Spleen (tissue), 7 donors: ENCODE measurements around the gene GALR2.
"Not testable (repeated sequence)": the region's sequence is repeated elsewhere in the genome, so short reads cannot be mapped to it uniquely, and the experiment has no call there.

ENCODE experiments used
- POLR2A ChIP-seq, 3 donors: fragments of 450-650 bp; IDR thresholded peaks; one replicate each; pipeline ENCODE4 v1.5.1; 2017; ENCODE audit warnings: antibody characterized with exemption in 3 of 3, mild to moderate bottlenecking in 1 of 3
- POLR2AphosphoS5 ChIP-seq, 3 donors: sonication (generic); formaldehyde crosslinking; IDR thresholded peaks; one replicate each; pipeline ENCODE4 v1.5.1; 2017; ENCODE audit warnings: antibody characterized with exemption in 3 of 3
- TF ChIP-seq, protein P1 (sequence below), 11 experiments: fragments of 200-600 bp in 7 of 11; fragments of 450-650 bp in 4 of 11; sonication (generic) in 4 of 11; IDR thresholded peaks in 8 of 11; conservative IDR thresholded peaks in 3 of 11; 1 replicate in 7 of 11; 2 replicates in 4 of 11; pipeline versions ENCODE4 v1.4.0 to v1.8.0; 2016 to 2021; ENCODE audit warnings: antibody characterized with exemption in 11 of 11, inconsistent platforms in 4 of 11, mild to moderate bottlenecking in 1 of 11
- donor health status: DM: no; HTN: no; CAD: no; lungs with moderate emphysema.
- donor health status: DM: no; HTN: no; CAD: no.
- donor health status: DM: no; HTN: no; CAD: no.

DNA sequence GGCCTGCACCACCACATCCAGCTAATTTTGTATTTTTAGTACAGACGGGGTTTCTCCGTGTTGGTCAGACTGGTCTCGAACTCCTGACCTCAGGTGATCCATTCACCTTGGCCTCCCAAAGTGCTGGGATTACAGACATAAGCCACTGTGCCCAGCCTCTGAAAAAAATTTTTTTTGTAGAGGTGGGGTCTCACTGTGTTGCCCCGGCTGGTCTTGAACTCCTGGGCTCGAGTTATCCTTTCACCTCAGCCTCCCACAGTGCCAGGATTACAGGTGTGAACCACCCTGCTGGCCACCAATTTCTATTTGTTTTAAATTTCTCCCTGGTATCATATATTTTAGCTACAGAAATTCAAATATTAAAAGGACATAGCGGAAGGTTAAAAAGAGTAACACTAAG lies 16.3 kb upstream of the GALR2 start:
- TF ChIP-seq, protein P1, sequence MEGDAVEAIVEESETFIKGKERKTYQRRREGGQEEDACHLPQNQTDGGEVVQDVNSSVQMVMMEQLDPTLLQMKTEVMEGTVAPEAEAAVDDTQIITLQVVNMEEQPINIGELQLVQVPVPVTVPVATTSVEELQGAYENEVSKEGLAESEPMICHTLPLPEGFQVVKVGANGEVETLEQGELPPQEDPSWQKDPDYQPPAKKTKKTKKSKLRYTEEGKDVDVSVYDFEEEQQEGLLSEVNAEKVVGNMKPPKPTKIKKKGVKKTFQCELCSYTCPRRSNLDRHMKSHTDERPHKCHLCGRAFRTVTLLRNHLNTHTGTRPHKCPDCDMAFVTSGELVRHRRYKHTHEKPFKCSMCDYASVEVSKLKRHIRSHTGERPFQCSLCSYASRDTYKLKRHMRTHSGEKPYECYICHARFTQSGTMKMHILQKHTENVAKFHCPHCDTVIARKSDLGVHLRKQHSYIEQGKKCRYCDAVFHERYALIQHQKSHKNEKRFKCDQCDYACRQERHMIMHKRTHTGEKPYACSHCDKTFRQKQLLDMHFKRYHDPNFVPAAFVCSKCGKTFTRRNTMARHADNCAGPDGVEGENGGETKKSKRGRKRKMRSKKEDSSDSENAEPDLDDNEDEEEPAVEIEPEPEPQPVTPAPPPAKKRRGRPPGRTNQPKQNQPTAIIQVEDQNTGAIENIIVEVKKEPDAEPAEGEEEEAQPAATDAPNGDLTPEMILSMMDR (IDR thresholded peaks at IDR 0.05 in 8 of 11, conservative IDR thresholded peaks at IDR 0.05 in 3 of 11) = not testable (repeated sequence)
- TF ChIP-seq POLR2AphosphoS5, POLR2A (IDR thresholded peaks at IDR 0.05): not testable (repeated sequence)
